OCI-LY3 (cell line): ENCODE results near the gene GPR18.
"Not testable (repeated sequence)": the region's sequence is repeated elsewhere in the genome, so short reads cannot be mapped to it uniquely, and the experiment has no call there.

ENCODE experiments used
- CTCF ChIP-seq: fragments of 200-600, 300-600 bp; sonication (generic); IDR thresholded peaks from 2 replicates; pipeline ENCODE4 v1.5.1; 2014; ENCODE audit warnings: antibody characterized with exemption, low read length, low read depth
- EZH2phosphoT487 ChIP-seq: fragments of 200-600 bp; shearing (Covaris generic); IDR thresholded peaks from 2 replicates; pipeline ENCODE4 v1.6.1; 2018; ENCODE audit warnings: antibody characterized with exemption, mixed run types, low read depth

GRCh38 chr13:99230588-99230987 is 27.6 kb downstream of the GPR18 start:
- not testable (repeated sequence) for TF ChIP-seq EZH2phosphoT487, CTCF
